Measurements from ENCODE around the gene MS4A18.

Gene MS4A18

GRCh38 chr11:60788401-60789125, 64.0 kb downstream of the MS4A18 start:
- DNase-seq (ENCODE audit: low spot score), result no peak

DNA sequence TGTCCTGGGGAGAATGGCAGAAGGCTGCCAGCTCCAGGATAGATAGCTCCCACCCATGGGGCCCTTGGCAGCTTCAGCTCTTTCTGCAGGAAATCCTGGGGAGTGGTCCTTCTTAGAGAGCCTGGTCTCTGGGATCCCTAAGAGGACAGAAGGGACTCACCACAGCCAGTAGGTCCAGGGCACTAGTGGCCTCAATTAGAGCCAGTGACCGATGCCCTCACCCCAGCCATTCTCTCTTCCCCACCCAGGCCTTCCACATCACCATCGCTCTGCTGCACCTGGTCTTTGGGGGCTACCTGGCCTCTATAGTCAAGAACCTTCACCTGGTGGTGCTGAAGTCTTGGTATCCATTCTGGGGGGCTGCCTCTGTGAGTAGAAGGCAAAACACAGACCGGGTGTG, 66.2 kb downstream of the MS4A18 start:
- DNase-seq (ENCODE audit: low spot score), result no peak

DNA sequence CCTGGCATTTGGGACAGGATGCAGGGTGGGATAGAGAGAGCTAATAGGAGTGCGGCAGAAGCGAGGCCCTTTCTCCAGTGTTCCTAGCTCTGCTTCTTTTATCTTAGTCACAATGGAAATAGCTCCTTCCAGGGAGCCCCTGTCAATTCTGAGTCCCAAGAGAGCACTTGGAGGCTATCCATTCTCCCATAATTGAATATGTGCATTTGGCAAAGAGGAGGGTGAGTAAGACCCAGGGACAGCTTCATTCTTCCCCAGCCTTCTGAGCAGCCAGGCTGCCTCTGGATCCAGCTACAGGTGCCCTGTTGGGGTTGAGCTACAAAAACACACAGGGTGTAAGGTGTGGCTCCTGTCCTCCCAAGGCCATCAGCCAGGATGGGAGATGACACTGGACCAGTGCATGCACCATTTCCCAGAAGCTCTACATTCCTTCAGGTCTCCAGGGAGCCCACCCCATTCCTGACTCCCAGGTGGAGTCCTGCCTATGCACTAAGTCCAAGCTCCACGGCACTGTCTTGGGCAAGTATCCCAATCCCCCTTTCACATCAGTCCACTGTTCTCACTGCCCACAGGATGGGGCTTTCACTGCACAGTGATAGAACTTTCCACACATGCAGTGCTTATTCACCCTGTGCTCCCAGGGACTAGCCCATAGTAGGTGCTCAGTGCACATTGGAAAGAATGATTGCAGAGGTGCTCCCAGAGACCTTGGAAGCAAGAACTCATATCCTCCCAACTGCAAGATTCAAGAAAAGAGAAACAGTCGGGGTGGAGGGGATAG, 66.8 kb downstream of the MS4A18 start:
- no peak for DNase-seq (ENCODE audit: low spot score)

DNA sequence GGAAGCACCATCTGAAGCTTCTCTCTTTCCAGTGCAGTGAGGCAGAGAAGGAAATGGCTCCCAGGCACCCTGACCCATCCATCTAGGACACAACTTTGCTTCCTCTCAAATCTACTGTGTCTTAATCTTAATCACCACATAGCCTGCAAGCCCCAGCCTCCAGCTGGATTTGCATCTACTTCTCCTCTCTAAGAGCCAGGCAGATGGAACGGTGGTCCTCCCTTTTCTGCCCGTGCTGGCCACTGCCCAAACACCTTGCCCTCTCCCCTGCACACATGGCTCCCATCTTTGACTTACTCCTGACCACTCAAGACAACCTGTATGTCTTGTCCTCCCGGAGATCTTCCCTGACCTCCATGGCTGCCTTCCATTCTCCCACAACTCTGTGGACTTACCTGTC, 68.0 kb downstream of the MS4A18 start:
- no peak for DNase-seq (ENCODE audit: low spot score)
